ENCODE results near the gene ARHGAP6. TPM values are rescaled to one million over a fixed set of nuclear protein-coding genes. Genes with fewer than 3 reads are reported as not detected.

Gene ARHGAP6
- total and polyA plus RNA-seq, 2 of the 13 experiments (the other 11 are each of a cell fraction or from before 2014, with no cell fraction given), result 0.11 TPM; not detected in 1

DNA sequence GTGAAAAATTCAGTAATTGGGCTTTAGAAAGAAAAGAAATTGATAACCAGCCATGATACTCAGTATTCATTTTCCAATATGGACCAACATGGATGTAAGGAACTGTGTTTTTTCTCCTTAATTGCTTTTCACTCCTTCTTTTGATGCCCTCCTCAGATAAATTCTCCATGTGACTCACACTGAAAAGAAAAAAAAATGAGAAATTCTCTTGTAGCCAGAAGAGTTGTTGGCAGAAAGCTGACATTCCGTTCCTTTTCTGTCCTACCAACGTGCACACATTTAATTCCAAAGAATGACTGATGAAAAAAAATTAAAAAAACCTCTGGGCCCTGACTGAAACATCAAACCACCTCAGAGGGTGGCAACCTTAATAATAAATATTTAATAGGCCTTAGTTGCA, 219.4 kb downstream of the ARHGAP6 start:
- no peaks in the 10 kb centered on the region for H3K9me3 ChIP-seq (ENCODE audit: low read length)
- WGBS (ENCODE audit: low lambda C conversion rate), result 0% methylated on average over 2 of the region's 2 CpGs
- DNase-seq (ENCODE audit: low spot score), result no peak
- in situ Hi-C loops (cut with HindIII; ENCODE audit: extremely low pct_ligation_motif_present, low pct_unique_long_range_greater_than_20kb), result no loop called here
- BruUV-seq (replicated peaks), result no TSS peak
- TF ChIP-seq, protein P1, sequence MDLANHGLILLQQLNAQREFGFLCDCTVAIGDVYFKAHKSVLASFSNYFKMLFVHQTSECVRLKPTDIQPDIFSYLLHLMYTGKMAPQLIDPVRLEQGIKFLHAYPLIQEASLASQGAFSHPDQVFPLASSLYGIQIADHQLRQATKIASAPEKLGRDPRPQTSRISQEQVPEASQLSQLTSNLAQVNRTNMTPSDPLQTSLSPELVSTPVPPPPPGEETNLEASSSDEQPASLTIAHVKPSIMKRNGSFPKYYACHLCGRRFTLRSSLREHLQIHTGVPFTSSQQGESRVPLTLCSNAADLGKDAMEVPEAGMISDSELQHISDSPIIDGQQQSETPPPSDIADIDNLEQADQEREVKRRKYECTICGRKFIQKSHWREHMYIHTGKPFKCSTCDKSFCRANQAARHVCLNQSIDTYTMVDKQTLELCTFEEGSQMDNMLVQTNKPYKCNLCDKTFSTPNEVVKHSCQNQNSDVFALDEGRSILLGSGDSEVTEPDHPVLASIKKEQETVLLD (CRISPR knock-in tag; IDR thresholded peaks at IDR 0.05; ENCODE audit: low read depth), result no peak
- TF ChIP-seq FOSL1 (CRISPR knock-in tag; IDR thresholded peaks at IDR 0.05; ENCODE audit: borderline replicate concordance) (no peak), NCOA5 (CRISPR knock-in tag; IDR thresholded peaks at IDR 0.05) (no peak), MED13 (CRISPR knock-in tag; IDR thresholded peaks at IDR 0.05) (no peak), ZSCAN12 (CRISPR knock-in tag; IDR thresholded peaks at IDR 0.05) (no peak)
- TF ChIP-seq, protein P2, sequence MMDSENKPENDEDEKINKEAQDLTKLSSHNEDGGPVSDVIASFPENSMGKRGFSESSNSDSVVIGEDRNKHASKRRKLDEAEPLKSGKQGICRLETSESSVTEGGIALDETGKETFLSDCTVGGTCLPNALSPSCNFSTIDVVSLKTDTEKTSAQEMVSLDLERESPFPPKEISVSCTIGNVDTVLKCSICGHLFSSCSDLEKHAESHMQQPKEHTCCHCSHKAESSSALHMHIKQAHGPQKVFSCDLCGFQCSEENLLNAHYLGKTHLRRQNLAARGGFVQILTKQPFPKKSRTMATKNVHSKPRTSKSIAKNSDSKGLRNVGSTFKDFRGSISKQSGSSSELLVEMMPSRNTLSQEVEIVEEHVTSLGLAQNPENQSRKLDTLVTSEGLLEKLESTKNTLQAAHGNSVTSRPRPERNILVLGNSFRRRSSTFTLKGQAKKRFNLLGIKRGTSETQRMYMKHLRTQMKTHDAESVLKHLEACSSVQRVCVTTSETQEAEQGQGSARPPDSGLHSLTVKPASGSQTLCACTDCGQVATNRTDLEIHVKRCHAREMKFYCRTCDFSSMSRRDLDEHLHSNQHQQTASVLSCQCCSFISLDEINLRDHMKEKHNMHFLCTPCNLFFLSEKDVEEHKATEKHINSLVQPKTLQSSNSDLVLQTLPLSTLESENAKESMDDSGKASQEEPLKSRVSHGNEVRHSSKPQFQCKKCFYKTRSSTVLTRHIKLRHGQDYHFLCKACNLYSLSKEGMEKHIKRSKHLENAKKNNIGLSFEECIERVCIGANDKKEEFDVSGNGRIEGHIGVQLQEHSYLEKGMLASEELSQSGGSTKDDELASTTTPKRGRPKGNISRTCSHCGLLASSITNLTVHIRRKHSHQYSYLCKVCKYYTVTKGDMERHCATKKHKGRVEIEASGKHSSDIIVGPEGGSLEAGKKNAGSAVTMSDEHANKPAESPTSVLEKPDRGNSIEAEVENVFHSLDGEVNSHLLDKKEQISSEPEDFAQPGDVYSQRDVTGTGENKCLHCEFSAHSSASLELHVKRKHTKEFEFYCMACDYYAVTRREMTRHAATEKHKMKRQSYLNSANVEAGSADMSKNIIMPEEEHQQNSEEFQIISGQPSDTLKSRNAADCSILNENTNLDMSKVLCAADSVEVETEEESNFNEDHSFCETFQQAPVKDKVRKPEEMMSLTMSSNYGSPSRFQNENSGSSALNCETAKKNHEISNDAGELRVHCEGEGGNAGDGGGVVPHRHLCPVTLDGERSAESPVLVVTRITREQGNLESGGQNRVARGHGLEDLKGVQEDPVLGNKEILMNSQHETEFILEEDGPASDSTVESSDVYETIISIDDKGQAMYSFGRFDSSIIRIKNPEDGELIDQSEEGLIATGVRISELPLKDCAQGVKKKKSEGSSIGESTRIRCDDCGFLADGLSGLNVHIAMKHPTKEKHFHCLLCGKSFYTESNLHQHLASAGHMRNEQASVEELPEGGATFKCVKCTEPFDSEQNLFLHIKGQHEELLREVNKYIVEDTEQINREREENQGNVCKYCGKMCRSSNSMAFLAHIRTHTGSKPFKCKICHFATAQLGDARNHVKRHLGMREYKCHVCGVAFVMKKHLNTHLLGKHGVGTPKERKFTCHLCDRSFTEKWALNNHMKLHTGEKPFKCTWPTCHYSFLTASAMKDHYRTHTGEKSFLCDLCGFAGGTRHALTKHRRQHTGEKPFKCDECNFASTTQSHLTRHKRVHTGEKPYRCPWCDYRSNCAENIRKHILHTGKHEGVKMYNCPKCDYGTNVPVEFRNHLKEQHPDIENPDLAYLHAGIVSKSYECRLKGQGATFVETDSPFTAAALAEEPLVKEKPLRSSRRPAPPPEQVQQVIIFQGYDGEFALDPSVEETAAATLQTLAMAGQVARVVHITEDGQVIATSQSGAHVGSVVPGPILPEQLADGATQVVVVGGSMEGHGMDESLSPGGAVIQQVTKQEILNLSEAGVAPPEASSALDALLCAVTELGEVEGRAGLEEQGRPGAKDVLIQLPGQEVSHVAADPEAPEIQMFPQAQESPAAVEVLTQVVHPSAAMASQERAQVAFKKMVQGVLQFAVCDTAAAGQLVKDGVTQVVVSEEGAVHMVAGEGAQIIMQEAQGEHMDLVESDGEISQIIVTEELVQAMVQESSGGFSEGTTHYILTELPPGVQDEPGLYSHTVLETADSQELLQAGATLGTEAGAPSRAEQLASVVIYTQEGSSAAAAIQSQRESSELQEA (CRISPR knock-in tag; IDR thresholded peaks at IDR 0.05; ENCODE audit: not compliant biosample characterization), result no peak
- TF ChIP-seq, protein P3, sequence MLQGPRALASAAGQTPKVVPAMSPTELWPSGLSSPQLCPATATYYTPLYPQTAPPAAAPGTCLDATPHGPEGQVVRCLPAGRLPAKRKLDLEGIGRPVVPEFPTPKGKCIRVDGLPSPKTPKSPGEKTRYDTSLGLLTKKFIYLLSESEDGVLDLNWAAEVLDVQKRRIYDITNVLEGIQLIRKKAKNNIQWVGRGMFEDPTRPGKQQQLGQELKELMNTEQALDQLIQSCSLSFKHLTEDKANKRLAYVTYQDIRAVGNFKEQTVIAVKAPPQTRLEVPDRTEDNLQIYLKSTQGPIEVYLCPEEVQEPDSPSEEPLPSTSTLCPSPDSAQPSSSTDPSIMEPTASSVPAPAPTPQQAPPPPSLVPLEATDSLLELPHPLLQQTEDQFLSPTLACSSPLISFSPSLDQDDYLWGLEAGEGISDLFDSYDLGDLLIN (CRISPR knock-in tag; IDR thresholded peaks at IDR 0.05; ENCODE audit: borderline replicate concordance), result no peak
- no peaks in the 10 kb centered on the region for H3K4me1 ChIP-seq (ENCODE audit: insufficient read depth, low read length)
- no peaks in the 10 kb centered on the region for H4K20me1 ChIP-seq (ENCODE audit: insufficient read depth, low read length)
- no peak overlapping the region for H3K9ac ChIP-seq (ENCODE audit: insufficient read depth, low read depth, low read length)
- no peak overlapping the region for H2AFZ ChIP-seq (ENCODE audit: low read length)
- H3K27me3 ChIP-seq (ENCODE audit: control insufficient read depth in 1 of 2, insufficient read depth in 2 of 2, low read length in 2 of 2), result no peaks in the 10 kb centered on the region
- H3K79me2 ChIP-seq (ENCODE audit: insufficient read depth, low read length), result no peaks in the 10 kb centered on the region
- ChIA-PET CTCF (ENCODE audit: low intra/inter-chr PET ratio, low total read pairs) (no interaction called here), POLR2A (no interaction called here)
- no peak overlapping the region for H3K4me3 ChIP-seq (replicated peaks in 1 of 3; ENCODE audit: insufficient read depth in 1 of 3, low read depth in 2 of 3, low read length in 3 of 3)
- no peak overlapping the region for H3K4me2 ChIP-seq (ENCODE audit: low read depth, low read length)
- no peak for ATAC-seq
- no peak overlapping the region for H3K27ac ChIP-seq (ENCODE audit: extremely low read length, insufficient read depth, low read length)
- FAIRE-seq, result no peak
- intact Hi-C loops (cut with micrococcal nuclease; ENCODE audit: unreplicated experiment), result no loop called here
- H3K36me3 ChIP-seq (replicated peaks in 1 of 2; ENCODE audit: control insufficient read depth in 1 of 2, insufficient read depth in 2 of 2, low read length in 2 of 2), result no peaks in the 10 kb centered on the region

Data from HepG2 (cell line).